Esophagus squamous epithelium (tissue), 5 donors: ENCODE measurements around the gene MTFR1L. TPM values are rescaled to one million over a fixed set of nuclear protein-coding genes. Genes with fewer than 3 reads are reported as not detected.

Experiments
- DNase-seq: peaks from one replicate; lab custom pipeline; 2025; lab: John Stamatoyannopoulos, UW
- H3K27ac ChIP-seq, 4 donors: fragments of 200-600 bp; sonication (generic); one replicate each; pipeline ENCODE4 v1.5.1; 2016 to 2019; ENCODE audit warnings: mild to moderate bottlenecking in 1 of 4
- H3K27me3 ChIP-seq, 4 donors: fragments of 200-600 bp; sonication (generic); 1 replicate in 3 of 4; 2 replicates in 1 of 4; pipeline versions ENCODE4 v1.5.1 to v1.6.0; 2017 to 2021; ENCODE audit warnings: antibody characterized with exemption in 1 of 4
- H3K36me3 ChIP-seq, 3 donors: fragments of 200-600 bp; sonication (generic); one replicate each; pipeline ENCODE4 v1.5.1; 2016 to 2019
- H3K4me1 ChIP-seq, 3 donors: fragments of 200-600 bp; sonication (generic); one replicate each; pipeline ENCODE4 v1.5.1; 2017 to 2019
- H3K4me3 ChIP-seq, 4 donors: fragments of 200-600 bp; sonication (generic); 1 replicate in 3 of 4; 2 replicates in 1 of 4; pipeline ENCODE4 v1.5.1; 2016 to 2019; ENCODE audit warnings: mild to moderate bottlenecking in 2 of 4, moderate library complexity in 1 of 4
- H3K9me3 ChIP-seq, 3 donors: fragments of 200-600 bp; sonication (generic); one replicate each; pipeline ENCODE4 v1.5.1; 2016 to 2019
- POLR2A ChIP-seq, 4 donors: fragments of 450-650 bp; IDR thresholded peaks; one replicate each; pipeline ENCODE4 v1.6.1; 2017; ENCODE audit warnings: antibody characterized with exemption in 4 of 4, mild to moderate bottlenecking in 4 of 4, moderate library complexity in 3 of 4
- WGBS, 2 donors: methylation state at CpG; one replicate each; pipeline ENCODE4 v1.1.5; 2018; 5-methylcytosine and 5-hydroxymethylcytosine counted together
- intact Hi-C: fragments of 100-400 bp; cut with DNase I; formaldehyde crosslinking; loops from one replicate; pipeline ENCODE4 v1.15.0; 2022
- total RNA-seq, 4 donors: library from RNA; depleted of rRNA; stranded (reverse); fragments of >200 nt; gene quantifications; one replicate each; pipeline ENCODE4 v1.1.0, GENCODE V29; 2016
- TF ChIP-seq, protein P1 (sequence below), 6 experiments: fragments of 450-650 bp in 4 of 6; fragments of 200-600 bp in 2 of 6; sonication (generic) in 2 of 6; IDR thresholded peaks; one replicate each; pipeline ENCODE4 v1.5.1; 2016 to 2019; ENCODE audit warnings: antibody characterized with exemption in 6 of 6, mild to moderate bottlenecking in 4 of 6, moderate library complexity in 4 of 6
- donor health status: DM: yes; HTN: yes; CAD: no.

The MTFR1L gene
- total RNA-seq, 4 donors from 2014 or later = 24.4 to 53.8 (median 28.3) TPM

DNA sequence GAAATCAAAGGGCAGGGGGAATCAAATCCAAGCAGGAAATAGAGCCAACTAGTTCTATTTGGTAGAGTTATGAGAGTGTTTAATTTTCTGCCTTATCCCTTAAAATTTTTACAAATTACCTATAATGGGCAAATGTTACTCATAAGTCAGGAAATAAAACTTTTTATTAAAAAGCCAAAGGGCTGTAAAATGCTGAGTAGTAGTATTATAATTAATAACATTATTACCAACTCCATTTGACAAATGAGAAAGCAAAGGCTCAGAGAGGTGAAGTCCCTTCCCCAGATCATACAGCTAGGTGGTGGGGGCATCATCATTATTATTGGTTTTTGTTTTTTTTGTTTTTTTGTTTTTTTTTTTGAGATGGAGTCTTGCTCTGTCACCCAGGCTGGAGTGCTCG is 16.4 kb upstream of the MTFR1L start:
- 75% methylated on average over 1 of the region's 1 CpG; no CpG with 5 or more reads in 1 of the 2 donors for WGBS, 2 donors
- Histone ChIP-seq H3K4me1 (peaks cover 37 to 95% (median 57%) of the 10 kb centered on the region in 3 donors), H3K27me3 (no peaks in the 10 kb centered on the region), H3K4me3 (no peak overlapping the region), H3K36me3 (peaks cover 0 to 38% (median 0%) of the 10 kb centered on the region in 3 donors), H3K27ac (no peak overlapping the region), H3K9me3 (no peaks in the 10 kb centered on the region)
- intact Hi-C loops = no loop called here
- no peak for DNase-seq
- TF ChIP-seq POLR2A (IDR thresholded peaks at IDR 0.05) = no peak

DNA sequence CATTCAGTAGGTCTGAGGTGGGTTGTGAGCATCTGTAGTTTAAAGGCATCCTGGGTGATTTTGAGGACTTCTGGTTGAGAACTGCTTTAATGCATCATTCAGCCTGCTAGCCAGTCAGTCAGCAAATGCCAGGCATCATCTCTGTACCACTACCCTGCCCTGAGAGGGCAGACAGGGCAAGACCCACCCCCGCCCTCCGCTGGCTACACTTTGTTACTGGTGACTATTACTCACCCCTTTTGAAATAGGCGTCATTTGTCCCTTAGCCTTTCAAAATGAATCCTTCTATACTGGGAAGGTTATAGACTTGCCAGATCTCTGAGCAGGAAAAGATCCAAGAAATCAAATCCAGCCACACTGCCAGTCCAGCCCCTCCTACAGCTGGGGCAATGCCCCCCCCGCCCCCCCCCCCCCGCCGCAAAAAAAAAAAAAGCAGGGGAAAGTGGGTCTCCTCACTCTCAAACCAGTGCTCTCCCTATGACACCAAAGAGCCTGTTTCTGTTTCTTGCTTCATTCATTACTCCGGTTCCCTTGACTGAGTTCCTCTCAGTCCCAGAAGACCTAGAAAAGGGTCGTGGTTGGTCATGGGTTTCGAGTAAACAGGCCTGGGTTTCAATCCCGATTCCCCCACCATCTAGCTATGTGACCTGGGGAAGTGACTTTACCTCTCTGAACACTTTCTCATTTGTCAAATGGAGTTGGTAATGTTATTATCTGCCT is 15.3 kb upstream of the MTFR1L start:
- intact Hi-C loops = no loop called here
- TF ChIP-seq, protein P1, sequence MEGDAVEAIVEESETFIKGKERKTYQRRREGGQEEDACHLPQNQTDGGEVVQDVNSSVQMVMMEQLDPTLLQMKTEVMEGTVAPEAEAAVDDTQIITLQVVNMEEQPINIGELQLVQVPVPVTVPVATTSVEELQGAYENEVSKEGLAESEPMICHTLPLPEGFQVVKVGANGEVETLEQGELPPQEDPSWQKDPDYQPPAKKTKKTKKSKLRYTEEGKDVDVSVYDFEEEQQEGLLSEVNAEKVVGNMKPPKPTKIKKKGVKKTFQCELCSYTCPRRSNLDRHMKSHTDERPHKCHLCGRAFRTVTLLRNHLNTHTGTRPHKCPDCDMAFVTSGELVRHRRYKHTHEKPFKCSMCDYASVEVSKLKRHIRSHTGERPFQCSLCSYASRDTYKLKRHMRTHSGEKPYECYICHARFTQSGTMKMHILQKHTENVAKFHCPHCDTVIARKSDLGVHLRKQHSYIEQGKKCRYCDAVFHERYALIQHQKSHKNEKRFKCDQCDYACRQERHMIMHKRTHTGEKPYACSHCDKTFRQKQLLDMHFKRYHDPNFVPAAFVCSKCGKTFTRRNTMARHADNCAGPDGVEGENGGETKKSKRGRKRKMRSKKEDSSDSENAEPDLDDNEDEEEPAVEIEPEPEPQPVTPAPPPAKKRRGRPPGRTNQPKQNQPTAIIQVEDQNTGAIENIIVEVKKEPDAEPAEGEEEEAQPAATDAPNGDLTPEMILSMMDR (IDR thresholded peaks at IDR 0.05) = no peak
- TF ChIP-seq POLR2A (IDR thresholded peaks at IDR 0.05) = no peak
- DNase-seq = no peak
- WGBS, 2 donors = 33 to 49% methylated on average over 6 to 7 of the region's 10 CpGs
- no peaks in the 10 kb centered on the region for H3K9me3 ChIP-seq
- H3K4me1 ChIP-seq = peaks cover 42 to 95% (median 57%) of the 10 kb centered on the region in 3 donors
- no peaks in the 10 kb centered on the region for H3K27me3 ChIP-seq
- H3K4me3 ChIP-seq = no peak overlapping the region
- H3K36me3 ChIP-seq = peaks cover 0 to 49% (median 10%) of the 10 kb centered on the region in 3 donors
- H3K27ac ChIP-seq = peak overlapping the region; percentile 20 to 81 (median 49)

DNA sequence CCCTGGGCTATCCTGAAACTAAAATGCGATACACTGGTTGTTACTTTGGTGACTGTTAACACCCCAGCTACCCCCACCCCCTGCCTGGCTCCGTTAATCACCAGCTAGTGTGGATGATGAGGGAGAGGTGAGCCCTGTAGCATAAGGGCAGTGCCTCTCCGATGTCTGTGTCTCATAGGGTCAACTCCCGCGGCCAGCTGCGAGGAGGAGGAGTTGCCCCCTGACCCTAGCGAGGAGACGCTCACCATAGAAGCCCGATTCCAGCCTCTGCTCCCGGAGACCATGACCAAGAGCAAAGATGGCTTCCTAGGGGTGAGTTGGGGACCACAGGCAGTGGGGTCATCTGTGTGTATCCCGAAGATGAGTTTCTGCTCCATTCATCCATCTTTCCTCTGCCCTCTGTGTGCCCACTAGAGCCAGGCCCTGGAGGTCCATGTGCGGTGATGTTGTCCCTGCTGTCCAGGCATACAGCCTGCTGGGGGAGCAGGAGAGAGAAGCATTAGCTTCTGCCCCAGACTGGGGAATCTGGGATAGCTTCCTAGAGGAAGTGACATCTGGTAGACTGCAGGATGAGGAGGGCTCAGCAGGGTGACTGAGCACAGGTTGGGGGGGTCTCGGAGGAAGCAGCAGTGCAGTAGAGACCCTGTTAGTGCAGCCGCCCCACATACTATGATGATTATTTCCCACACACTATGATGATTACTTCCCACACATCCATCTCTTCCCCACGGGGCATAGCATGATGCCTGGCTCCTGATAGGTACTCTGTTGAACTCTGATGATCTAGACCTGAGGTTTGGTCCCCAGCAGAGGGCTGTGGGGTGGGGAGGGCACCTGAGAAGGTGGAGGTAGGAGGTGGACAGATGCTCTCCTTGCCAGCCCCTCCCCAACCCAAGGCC is 14.5 kb upstream of the MTFR1L start:
- no peaks in the 10 kb centered on the region for H3K27me3 ChIP-seq
- DNase-seq = no peak
- H3K4me1 ChIP-seq = peaks cover 41 to 97% (median 54%) of the 10 kb centered on the region in 3 donors
- no peaks in the 10 kb centered on the region for H3K9me3 ChIP-seq
- intact Hi-C loops = no loop called here
- 71 to 74% methylated on average over 4 to 7 of the region's 15 CpGs for WGBS, 2 donors
- no peak for TF ChIP-seq POLR2A (IDR thresholded peaks at IDR 0.05)
- TF ChIP-seq, protein P1 (IDR thresholded peaks at IDR 0.05) = no peak
- peaks cover 0 to 57% (median 16%) of the 10 kb centered on the region in 3 donors for H3K36me3 ChIP-seq
- peak overlapping the region; percentile 20 to 81 (median 49) for H3K27ac ChIP-seq
- no peak overlapping the region for H3K4me3 ChIP-seq

DNA sequence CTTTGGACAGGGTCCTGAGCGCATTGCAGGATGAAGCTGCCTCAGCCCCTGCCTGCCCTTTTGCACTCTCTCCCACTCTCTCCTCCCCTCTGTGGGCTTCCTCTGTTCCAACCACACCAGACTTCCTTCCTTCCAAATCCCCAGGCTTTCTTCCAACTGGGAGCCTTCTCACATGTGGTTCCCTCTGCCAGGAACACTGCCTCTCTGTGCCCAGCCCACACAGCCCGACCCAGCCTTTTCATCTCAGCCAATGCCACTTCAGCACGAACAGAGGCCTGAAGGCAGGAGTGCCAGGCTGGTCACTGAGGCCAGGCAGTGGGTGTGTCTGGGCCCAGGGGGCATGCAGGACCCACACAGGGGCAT is 13.9 kb upstream of the MTFR1L start:
- DNase-seq = no peak
- Histone ChIP-seq H3K4me1 (peaks cover 36 to 98% (median 57%) of the 10 kb centered on the region in 3 donors), H3K9me3 (no peaks in the 10 kb centered on the region), H3K27me3 (no peaks in the 10 kb centered on the region), H3K36me3 (peaks cover 0 to 62% (median 16%) of the 10 kb centered on the region in 3 donors), H3K27ac (peak overlapping the region; percentile 0 to 81 (median 60)), H3K4me3 (no peak overlapping the region)
- no peak for TF ChIP-seq POLR2A (IDR thresholded peaks at IDR 0.05)
- TF ChIP-seq, protein P1 (IDR thresholded peaks at IDR 0.05) = no peak
- intact Hi-C loops = no loop called here
- WGBS, 2 donors = 29 to 46% methylated on average over 2 of the region's 3 CpGs

DNA sequence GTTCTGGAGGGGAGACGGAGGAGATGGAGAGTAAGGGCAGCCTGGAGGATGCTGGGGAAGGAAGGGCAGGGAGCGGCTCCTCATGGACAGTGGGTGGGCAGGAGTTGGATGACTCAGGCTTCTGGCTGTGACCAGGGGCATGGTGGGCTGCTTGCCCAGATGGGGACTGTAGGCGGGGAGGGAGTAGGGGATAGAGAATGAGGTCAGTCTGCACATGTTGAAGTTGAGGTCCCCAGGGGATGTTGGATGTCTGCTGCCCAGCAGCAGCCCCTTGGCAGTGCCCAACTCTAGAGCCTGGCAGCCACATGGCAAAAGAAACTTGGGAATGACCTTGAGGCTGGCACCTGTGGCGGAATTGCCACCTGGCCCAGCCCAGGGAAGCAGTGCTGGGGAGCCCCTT is 13.3 kb upstream of the MTFR1L start:
- TF ChIP-seq POLR2A (IDR thresholded peaks at IDR 0.05) = no peak
- TF ChIP-seq, protein P1 (IDR thresholded peaks at IDR 0.05) = no peak
- intact Hi-C loops = no loop called here
- no peaks in the 10 kb centered on the region for H3K9me3 ChIP-seq
- no peaks in the 10 kb centered on the region for H3K27me3 ChIP-seq
- peak overlapping the region; percentile 0 to 81 (median 60) for H3K27ac ChIP-seq
- WGBS, 2 donors = 60 to 62% methylated on average over 4 of the region's 4 CpGs
- DNase-seq = no peak
- H3K4me1 ChIP-seq = peaks cover 30 to 96% (median 56%) of the 10 kb centered on the region in 3 donors
- H3K36me3 ChIP-seq = peaks cover 0 to 67% (median 16%) of the 10 kb centered on the region in 3 donors
- H3K4me3 ChIP-seq = no peak overlapping the region
